Measurements from ENCODE around the gene HOXB9. TPM values are rescaled to one million over a fixed set of nuclear protein-coding genes. Genes with fewer than 3 reads are reported as not detected.

Gene HOXB9
- total and polyA plus RNA-seq, 9 donors, result 0.31 to 1.3 (median 0.57) TPM

- Histone ChIP-seq H3K4me3 (ENCODE audit: low read length) (no peak overlapping the region), H3K27ac (ENCODE audit: low read length) (no peak overlapping the region), H3K9me3 (replicated peaks; ENCODE audit: control insufficient read depth, low read depth, low read length) (no peaks in the 10 kb centered on the region), H3K36me3 (ENCODE audit: control insufficient read depth, insufficient read depth, low read length) (no peaks in the 10 kb centered on the region), H3K4me1 (ENCODE audit: control insufficient read depth, insufficient read depth, low read length) (peaks cover 8% of the 10 kb centered on the region), H3K27me3 (ENCODE audit: control insufficient read depth, insufficient read depth, low read length) (peaks cover 81% of the 10 kb centered on the region)
- 1% methylated on average over 61 of the region's 80 CpGs for WGBS (ENCODE audit: insufficient coverage)
- DNase-seq, result no peak
Measured at GRCh38 chr17:48646183-48647102, 20.3 kb upstream of the HOXB9 start.

GRCh38 chr17:48645639-48646182, 19.6 kb upstream of the HOXB9 start:
- WGBS (ENCODE audit: insufficient coverage), result 7% methylated on average over 7 of the region's 14 CpGs
- H3K9me3 ChIP-seq (replicated peaks; ENCODE audit: control insufficient read depth, low read depth, low read length), result no peaks in the 10 kb centered on the region
- no peaks in the 10 kb centered on the region for H3K36me3 ChIP-seq (ENCODE audit: control insufficient read depth, insufficient read depth, low read length)
- peaks cover 85% of the 10 kb centered on the region for H3K27me3 ChIP-seq (ENCODE audit: control insufficient read depth, insufficient read depth, low read length)
- H3K4me3 ChIP-seq (ENCODE audit: low read length), result no peak overlapping the region
- H3K27ac ChIP-seq (ENCODE audit: low read length), result no peak overlapping the region
- DNase-seq, result no peak
- peaks cover 8% of the 10 kb centered on the region for H3K4me1 ChIP-seq (ENCODE audit: control insufficient read depth, insufficient read depth, low read length)

- Histone ChIP-seq H3K4me3 (ENCODE audit: low read length) (no peak overlapping the region), H3K4me1 (ENCODE audit: control insufficient read depth, insufficient read depth, low read length) (peaks cover 8% of the 10 kb centered on the region)
- 33% methylated on average over 4 of the region's 6 CpGs for WGBS (ENCODE audit: insufficient coverage)
Measured at GRCh38 chr17:48644910-48645557, 18.9 kb upstream of the HOXB9 start.

GRCh38 chr17:48644159-48644558, 18.0 kb upstream of the HOXB9 start:
- peaks cover 97% of the 10 kb centered on the region for H3K27me3 ChIP-seq (ENCODE audit: control insufficient read depth, insufficient read depth, low read length)
- H3K4me3 ChIP-seq (ENCODE audit: low read length), result no peak overlapping the region
- no peaks in the 10 kb centered on the region for H3K36me3 ChIP-seq (ENCODE audit: control insufficient read depth, insufficient read depth, low read length)
- no peaks in the 10 kb centered on the region for H3K9me3 ChIP-seq (replicated peaks; ENCODE audit: control insufficient read depth, low read depth, low read length)
- no peak for DNase-seq
- H3K27ac ChIP-seq (ENCODE audit: low read length), result no peak overlapping the region
- no CpG with 5 or more reads among the region's 1 CpG for WGBS (ENCODE audit: insufficient coverage)
- H3K4me1 ChIP-seq (ENCODE audit: control insufficient read depth, insufficient read depth, low read length), result peaks cover 8% of the 10 kb centered on the region

More at GRCh38 chr17:48644910-48645557, 18.9 kb upstream of the HOXB9 start:
- Histone ChIP-seq H3K36me3 (ENCODE audit: control insufficient read depth, insufficient read depth, low read length) (no peaks in the 10 kb centered on the region), H3K27me3 (ENCODE audit: control insufficient read depth, insufficient read depth, low read length) (peaks cover 89% of the 10 kb centered on the region), H3K9me3 (replicated peaks; ENCODE audit: control insufficient read depth, low read depth, low read length) (no peaks in the 10 kb centered on the region), H3K27ac (ENCODE audit: low read length) (no peak overlapping the region)
- DNase-seq, result no peak

- DNase-seq, result no peak
- Histone ChIP-seq H3K27ac (ENCODE audit: low read length) (no peak overlapping the region), H3K36me3 (ENCODE audit: control insufficient read depth, insufficient read depth, low read length) (no peaks in the 10 kb centered on the region), H3K4me3 (ENCODE audit: low read length) (no peak overlapping the region), H3K4me1 (ENCODE audit: control insufficient read depth, insufficient read depth, low read length) (peaks cover 8% of the 10 kb centered on the region), H3K9me3 (replicated peaks; ENCODE audit: control insufficient read depth, low read depth, low read length) (no peaks in the 10 kb centered on the region), H3K27me3 (ENCODE audit: control insufficient read depth, insufficient read depth, low read length) (peaks cover 97% of the 10 kb centered on the region)
Measured at GRCh38 chr17:48643697-48644012, 17.5 kb upstream of the HOXB9 start.

GRCh38 chr17:48642843-48643696, 16.9 kb upstream of the HOXB9 start:
- no peak overlapping the region for H3K27ac ChIP-seq (ENCODE audit: low read length)
- H3K36me3 ChIP-seq (ENCODE audit: control insufficient read depth, insufficient read depth, low read length), result no peaks in the 10 kb centered on the region
- WGBS (ENCODE audit: insufficient coverage), result 14% methylated on average over 7 of the region's 23 CpGs
- H3K4me3 ChIP-seq (ENCODE audit: low read length), result no peak overlapping the region
- no peaks in the 10 kb centered on the region for H3K9me3 ChIP-seq (replicated peaks; ENCODE audit: control insufficient read depth, low read depth, low read length)
- no peak for DNase-seq
- peaks cover 94% of the 10 kb centered on the region for H3K27me3 ChIP-seq (ENCODE audit: control insufficient read depth, insufficient read depth, low read length)
- peaks cover 8% of the 10 kb centered on the region for H3K4me1 ChIP-seq (ENCODE audit: control insufficient read depth, insufficient read depth, low read length)

- no peak overlapping the region for H3K27ac ChIP-seq (ENCODE audit: low read length)
- DNase-seq, result no peak
- H3K9me3 ChIP-seq (replicated peaks; ENCODE audit: control insufficient read depth, low read depth, low read length), result no peaks in the 10 kb centered on the region
- H3K36me3 ChIP-seq (ENCODE audit: control insufficient read depth, insufficient read depth, low read length), result no peaks in the 10 kb centered on the region
- WGBS (ENCODE audit: insufficient coverage), result 4% methylated on average over 49 of the region's 58 CpGs
- peaks cover 95% of the 10 kb centered on the region for H3K27me3 ChIP-seq (ENCODE audit: control insufficient read depth, insufficient read depth, low read length)
- H3K4me3 ChIP-seq (ENCODE audit: low read length), result no peak overlapping the region
- H3K4me1 ChIP-seq (ENCODE audit: control insufficient read depth, insufficient read depth, low read length), result peaks cover 5% of the 10 kb centered on the region
Measured at GRCh38 chr17:48642059-48642842, 16.1 kb upstream of the HOXB9 start.

GRCh38 chr17:48641541-48642058, 15.4 kb upstream of the HOXB9 start:
- Histone ChIP-seq H3K9me3 (replicated peaks; ENCODE audit: control insufficient read depth, low read depth, low read length) (no peaks in the 10 kb centered on the region), H3K4me1 (ENCODE audit: control insufficient read depth, insufficient read depth, low read length) (peaks cover 3% of the 10 kb centered on the region), H3K27ac (ENCODE audit: low read length) (no peak overlapping the region), H3K36me3 (ENCODE audit: control insufficient read depth, insufficient read depth, low read length) (no peaks in the 10 kb centered on the region), H3K4me3 (ENCODE audit: low read length) (no peak overlapping the region), H3K27me3 (ENCODE audit: control insufficient read depth, insufficient read depth, low read length) (peaks cover 95% of the 10 kb centered on the region)
- 9% methylated on average over 19 of the region's 29 CpGs for WGBS (ENCODE audit: insufficient coverage)
- no peak for DNase-seq

- Histone ChIP-seq H3K4me1 (ENCODE audit: control insufficient read depth, insufficient read depth, low read length) (no peaks in the 10 kb centered on the region), H3K27ac (ENCODE audit: low read length) (no peak overlapping the region), H3K27me3 (ENCODE audit: control insufficient read depth, insufficient read depth, low read length) (peaks cover 95% of the 10 kb centered on the region), H3K36me3 (ENCODE audit: control insufficient read depth, insufficient read depth, low read length) (no peaks in the 10 kb centered on the region), H3K9me3 (replicated peaks; ENCODE audit: control insufficient read depth, low read depth, low read length) (no peaks in the 10 kb centered on the region), H3K4me3 (ENCODE audit: low read length) (no peak overlapping the region)
- DNase-seq, result no peak
- no CpG with 5 or more reads among the region's 1 CpG for WGBS (ENCODE audit: insufficient coverage)
Measured at GRCh38 chr17:48640858-48641180, 14.7 kb upstream of the HOXB9 start.
